ENCODE results near the gene MATN3.

MATN3 gene

GRCh38 chr2:20035955-20036666 is 23.6 kb upstream of the MATN3 start:
- DNase-seq: no peak

DNA sequence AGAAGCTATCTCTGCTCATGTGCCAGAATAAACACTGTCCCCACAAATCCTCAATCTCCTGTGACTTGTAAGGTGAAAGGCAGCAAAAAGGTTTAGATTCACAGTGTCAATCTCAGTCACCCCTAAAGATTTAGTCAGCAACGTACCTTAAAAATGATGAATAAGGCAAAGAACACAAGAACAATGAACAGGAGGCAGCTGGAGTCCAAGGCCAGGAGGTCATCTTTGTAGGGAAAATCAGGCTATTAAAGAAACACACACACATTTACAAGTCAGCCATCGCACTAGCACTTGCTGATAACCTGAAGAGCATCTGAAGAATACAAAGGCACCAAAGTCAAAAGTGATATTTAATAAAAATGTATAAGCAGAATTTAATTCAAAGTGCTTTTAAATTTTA is 22.4 kb upstream of the MATN3 start:
- DNase-seq: no peak

- DNase-seq: no peak
Measured at GRCh38 chr2:20034218-20034617, 21.8 kb upstream of the MATN3 start.

DNA sequence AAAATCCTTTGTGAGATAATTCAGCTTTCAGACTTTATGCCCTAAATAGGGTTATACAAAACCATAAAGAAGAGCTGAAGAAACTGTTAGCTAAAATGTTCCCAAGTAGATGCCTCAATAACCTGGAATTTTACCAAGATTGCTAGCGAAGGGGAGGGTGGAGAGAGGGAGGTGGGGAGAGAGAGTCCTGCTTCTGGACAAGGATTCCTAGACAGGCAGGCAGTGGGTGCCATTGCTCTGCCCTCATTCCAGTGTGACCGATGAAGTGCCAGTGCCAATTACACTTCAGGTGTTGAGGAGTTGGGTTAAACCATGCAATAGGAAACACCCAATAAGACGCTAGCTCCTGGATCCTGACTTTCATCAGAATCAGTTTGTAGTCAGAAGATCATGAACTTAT is 20.9 kb upstream of the MATN3 start:
- DNase-seq: no peak

DNA sequence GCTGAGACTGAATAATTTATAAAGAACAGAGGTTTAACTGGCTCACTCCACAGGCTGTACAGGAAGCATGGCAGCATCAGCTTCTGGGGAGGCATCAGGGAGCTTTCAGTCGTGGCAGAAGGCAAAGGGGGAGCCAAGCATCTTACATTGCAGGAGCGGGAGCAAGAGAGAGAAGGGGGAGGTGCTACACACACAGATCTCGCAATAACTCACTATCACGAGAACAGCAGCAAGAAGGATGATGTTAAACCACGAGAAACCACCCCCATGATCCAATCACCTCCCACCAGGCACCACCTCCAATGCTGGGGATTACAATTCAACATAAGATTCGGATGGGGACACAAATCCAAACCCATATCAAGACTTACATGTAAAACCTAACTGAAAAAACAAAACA is 17.8 kb upstream of the MATN3 start:
- no peak for DNase-seq

GRCh38 chr2:20027705-20028434 is 15.4 kb upstream of the MATN3 start:
- no peak for DNase-seq

- DNase-seq: no peak
Measured at GRCh38 chr2:20027260-20027677, 14.8 kb upstream of the MATN3 start.

DNA sequence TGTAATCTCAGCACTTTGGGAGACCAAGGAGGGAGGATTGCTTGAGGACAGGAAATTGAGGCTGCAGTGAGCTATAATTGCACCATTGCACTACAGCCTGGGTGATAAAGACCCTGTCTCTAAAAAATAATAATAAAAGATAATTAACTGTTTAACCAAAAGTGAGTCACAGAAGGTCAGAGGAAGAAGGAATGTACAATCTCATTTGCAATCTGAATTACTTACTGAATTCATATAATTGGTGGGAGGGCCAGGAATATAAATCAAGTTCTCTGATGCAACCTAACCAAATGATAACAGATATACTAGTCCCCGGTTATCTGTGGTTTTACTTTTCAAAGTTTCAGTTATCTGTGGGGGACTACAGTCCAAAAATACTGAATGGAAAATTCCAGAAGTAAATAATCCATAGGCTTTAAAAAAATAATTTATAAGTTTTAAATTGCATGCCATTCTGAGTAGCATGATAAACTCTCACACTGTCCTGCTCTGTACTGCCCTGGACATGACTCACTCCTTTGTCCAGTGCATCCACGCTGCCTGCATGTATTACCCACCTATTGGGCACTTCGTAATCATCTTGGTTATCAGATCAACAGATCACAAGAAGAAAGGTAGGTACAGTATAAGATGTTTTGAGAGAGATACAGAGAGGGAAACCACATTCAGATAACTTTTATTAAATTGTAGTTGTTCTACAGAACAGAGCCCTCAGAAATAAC is 12.8 kb upstream of the MATN3 start:
- no peak for DNase-seq

DNA sequence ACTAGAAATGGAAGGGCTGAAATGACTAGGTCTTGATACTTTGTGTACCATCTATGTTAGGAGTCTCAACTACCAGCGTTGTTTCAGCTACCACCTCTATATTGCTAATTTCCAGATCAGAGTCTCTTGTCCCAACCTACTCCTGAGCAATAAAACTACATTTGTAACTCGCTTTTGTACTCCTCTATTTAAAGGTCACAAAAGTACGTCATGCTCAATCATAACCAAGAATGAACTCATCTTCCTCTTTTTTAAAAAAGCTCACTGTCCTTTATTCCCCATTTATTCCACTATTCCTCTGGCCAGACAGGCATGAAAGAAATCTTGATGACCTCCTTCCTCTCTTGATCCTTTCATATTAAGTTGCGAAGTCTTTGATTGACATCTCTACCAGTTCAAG is 11.2 kb upstream of the MATN3 start:
- DNase-seq: no peak

GRCh38 chr2:20021405-20022009 is 9.0 kb upstream of the MATN3 start:
- no peak for DNase-seq

DNA sequence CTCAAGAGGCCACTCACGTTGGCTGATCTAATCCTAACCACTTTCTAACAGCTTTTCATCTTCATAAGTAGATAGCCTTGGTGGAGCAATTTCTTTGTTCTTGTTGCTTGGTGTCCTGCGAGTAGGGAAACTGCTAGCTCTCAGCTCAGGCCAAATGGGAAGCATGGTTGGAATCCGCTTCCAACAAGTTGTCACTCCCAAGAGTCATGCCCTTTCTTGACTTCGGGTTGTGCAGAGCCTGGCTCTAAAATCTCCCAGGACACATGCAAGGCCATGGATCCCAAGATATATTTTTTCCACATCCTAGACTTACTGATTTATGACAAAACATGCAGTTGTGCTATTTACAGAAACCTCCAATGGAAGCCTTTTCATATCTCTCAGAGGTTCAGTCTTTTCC is 7.3 kb upstream of the MATN3 start:
- DNase-seq: no peak

DNA sequence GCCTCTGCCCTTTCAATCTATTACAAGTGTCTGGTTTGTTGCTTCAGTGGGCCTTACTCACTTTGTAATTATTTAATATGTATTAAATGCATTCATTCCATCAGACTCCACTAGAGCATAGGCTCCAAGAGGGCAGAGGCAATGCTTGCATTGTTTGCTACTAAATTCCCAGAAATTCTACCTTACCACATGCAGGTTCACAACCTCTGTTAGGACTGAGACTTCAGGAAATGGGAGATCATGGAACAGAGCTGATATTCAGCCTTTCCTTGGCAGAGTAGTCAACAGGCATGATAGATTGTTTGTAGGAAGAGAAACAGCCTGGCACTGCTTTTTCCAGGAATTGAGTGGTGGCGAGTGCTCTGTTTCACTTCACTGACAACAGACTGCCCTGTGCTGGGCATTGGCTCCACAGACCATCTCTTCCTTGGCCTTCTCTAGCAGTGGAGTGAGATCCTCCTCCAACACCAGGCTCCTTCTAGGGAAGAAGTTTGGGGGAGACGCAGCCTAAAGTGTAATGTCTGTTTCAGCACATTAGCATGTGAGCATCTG is 6.2 kb upstream of the MATN3 start:
- DNase-seq: no peak

DNA sequence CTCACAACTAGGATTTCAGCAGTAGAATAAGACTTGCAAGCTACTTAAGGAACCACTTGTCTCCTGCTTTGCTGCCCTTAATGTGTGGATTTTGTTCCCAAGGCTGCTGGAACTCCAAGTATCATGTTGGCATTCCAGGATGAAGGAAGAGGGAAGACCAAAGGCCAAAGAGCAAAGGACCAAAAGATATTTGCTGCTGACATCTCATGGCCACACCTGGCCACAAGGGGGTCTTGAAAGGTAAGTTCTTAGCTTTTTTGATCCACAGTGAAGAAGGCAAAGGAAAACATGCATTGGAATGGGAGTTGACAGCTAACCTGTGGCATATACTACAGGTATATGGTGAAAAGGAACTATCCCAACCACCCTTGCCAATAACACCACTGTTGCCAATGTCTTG is 3.9 kb upstream of the MATN3 start:
- no peak for DNase-seq

GRCh38 chr2:20015482-20016083 is 3.1 kb upstream of the MATN3 start:
- DNase-seq: no peak

DNA sequence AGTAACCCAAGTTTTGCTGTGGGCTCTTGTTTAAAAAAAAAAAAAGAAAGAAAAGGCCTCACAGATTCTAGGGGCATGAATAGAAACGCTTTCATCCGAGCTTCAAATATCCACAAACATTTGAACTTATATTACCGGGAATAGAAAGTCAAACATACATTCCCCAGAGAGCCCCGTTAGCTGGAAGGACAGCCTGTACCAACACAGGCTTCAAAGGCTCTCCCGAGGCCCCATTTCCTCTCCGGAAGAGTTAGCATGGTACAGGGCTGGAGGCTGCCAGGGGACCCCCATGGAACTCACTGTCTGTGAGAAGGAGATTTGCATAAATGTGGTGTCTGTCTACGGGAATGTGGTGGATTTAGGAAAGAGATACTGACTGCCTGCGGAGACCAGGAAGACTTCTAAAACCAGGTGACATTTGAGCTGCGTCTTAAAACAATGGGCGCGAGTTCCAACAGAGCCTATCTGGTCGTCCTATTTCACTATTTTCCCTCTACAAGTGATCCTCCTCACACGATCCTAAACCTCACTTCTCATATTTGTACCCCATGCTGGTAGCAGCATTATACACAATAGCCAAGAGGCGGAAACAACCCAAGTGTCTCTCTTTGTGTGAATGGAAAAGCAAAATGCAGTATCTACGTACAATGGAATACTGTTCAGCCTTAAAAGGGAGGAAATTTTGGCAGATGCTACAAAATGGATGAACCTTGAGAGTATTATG is 820 bp upstream of the MATN3 start:
- DNase-seq: no peak

- DNase-seq: no peak
Measured at GRCh38 chr2:20012032-20012281, 511 bp downstream of the MATN3 start.

DNA sequence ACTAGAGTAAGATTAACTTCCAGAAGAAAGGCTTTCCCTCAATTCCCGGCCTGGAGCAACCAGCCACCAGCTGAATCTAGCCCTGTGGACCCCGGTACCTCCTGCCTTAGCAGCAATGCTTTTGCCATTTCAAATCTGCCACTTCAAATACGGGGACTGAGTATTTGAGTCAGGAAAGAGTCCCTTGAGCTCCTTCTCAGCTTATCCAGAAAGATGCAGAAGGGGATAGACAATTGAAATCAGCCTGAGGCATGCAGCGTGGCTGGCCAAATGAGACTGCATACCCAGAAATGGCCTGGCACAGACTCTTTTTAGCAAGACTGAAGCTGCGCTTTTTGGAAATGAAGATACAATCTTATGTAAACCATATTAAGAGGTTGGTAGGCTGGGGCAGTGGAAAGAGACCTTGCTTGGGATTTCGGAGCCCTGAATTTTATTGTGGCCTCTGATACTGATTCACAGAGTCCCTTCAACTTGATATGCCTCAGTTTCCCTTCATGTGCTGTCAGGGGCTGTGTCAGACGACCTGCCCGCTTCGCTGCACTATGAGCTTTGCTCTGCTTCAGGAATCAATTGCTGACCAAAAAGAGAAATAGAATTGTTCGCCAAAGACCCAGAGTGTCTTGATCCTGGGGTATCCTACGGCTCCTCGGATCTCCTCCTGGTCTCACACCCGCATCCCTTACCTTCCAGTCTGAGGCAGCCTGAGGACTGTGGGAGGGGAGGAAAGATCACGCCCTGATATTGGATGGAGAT is 1.0 kb downstream of the MATN3 start:
- no peak for DNase-seq

- no peak for DNase-seq
Measured at GRCh38 chr2:20008703-20009102, 3.8 kb downstream of the MATN3 start.

- no peak for DNase-seq
Measured at GRCh38 chr2:20005891-20006470, 6.5 kb downstream of the MATN3 start.

DNA sequence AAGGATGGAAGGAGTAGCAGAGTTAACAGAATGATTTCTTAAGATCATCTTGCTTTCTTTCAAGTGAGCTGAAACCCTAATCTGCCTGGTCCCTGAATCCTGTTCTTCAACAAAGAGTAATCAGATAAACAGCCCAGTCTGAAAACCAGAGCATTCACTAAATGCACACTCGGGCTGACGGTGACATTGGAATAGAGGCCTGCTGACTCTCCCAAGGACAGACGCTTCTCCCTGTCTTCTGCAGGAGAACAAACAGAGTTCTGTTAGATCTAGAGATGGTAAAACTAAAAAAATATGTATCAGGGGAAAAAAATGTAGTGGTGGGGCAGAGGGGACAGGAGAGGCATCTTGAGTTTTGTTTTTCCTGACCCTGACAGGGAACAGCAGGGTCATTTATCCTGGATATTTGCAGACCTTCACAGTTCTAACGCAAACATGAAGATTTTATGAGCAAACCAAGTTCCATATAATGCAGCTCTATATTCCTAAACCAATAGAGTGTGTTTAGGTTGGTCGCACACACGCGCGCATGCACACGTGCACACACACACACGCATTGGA is 7.3 kb downstream of the MATN3 start:
- DNase-seq: no peak

DNA sequence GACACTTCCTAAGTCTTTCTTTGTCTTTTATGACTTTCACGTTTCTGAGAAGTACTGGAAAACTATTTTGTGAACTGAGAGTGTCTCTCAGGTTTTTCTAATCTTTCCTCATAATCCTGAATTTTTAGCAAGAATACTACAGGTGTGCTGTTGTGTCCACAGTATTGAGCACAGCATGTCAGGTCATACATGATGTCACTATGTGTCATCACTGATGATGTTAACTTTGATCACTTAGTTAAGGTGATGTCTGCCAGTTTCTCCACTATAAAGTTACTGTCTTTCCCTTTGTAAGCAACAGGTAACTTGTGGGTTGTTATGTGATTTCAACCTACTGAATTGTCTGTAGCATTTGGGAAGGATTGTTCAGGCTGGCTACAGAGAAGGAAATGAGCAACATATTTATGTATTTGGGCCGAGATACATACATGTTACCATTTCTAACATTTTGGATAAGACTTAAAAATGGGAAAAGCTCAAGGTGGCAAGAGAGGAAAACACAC is 11.1 kb downstream of the MATN3 start:
- no peak for DNase-seq

Data from activated gamma-delta T cell treated with Interleukin-2 at 50 U/mL for 16 hours (primary cell).